Fibroblast of lung (primary cell): ENCODE data around the gene ELOVL2. TPM values are rescaled to one million over a fixed set of nuclear protein-coding genes. Genes with fewer than 3 reads are reported as not detected.
A peak's percentile ranks its signal among the peaks of the same experiment; 100 is the strongest.

Experiments
- DNase-seq, 2 donors: peaks; one replicate each; pipeline versions ENCODE4 v3.0.0 to v3.0.0-alpha.2; 2010; ENCODE audit warnings: low read depth in 2 of 2
- H2AFZ ChIP-seq: 2 replicates; pipeline ENCODE4 v1.5.1; 2012; ENCODE audit warnings: low read length, control low read depth, inconsistent platforms
- H3K27ac ChIP-seq: 2 replicates; pipeline ENCODE4 v1.5.1; 2011; ENCODE audit warnings: low read length, control low read depth; ENCODE audit not compliant: insufficient read depth
- H3K27me3 ChIP-seq: 2 replicates; pipeline ENCODE4 v1.5.1; 2011; ENCODE audit warnings: mild to moderate bottlenecking, low read length; ENCODE audit not compliant: control insufficient read depth, insufficient read depth
- H3K36me3 ChIP-seq: 2 replicates; pipeline ENCODE4 v1.5.1; 2011; ENCODE audit warnings: low read length; ENCODE audit not compliant: control insufficient read depth, insufficient read depth
- H3K4me1 ChIP-seq: 2 replicates; pipeline ENCODE4 v1.5.1; 2011; ENCODE audit warnings: low read length; ENCODE audit not compliant: control insufficient read depth, insufficient read depth; ENCODE audit errors: extremely low read depth
- H3K4me2 ChIP-seq: 2 replicates; pipeline ENCODE4 v1.5.1; 2011; ENCODE audit warnings: low read length, control low read depth; ENCODE audit not compliant: insufficient read depth; ENCODE audit errors: extremely low read depth
- H3K4me3 ChIP-seq, 4 experiments: fragments of 200-600 bp in 1 of 4; sonication (generic) in 1 of 4; replicated peaks in 1 of 4; 2 replicates each; pipeline ENCODE4 v1.5.1; 2011 to 2016; ENCODE audit warnings: low read length in 4 of 4, low read depth in 3 of 4, mild to moderate bottlenecking in 3 of 4, control low read depth in 2 of 4, inconsistent platforms in 1 of 4, mixed read lengths in 1 of 4; ENCODE audit not compliant: insufficient read depth in 1 of 4; ENCODE audit errors: control extremely low read depth in 1 of 4
- H3K79me2 ChIP-seq: 2 replicates; pipeline ENCODE4 v1.5.1; 2012; ENCODE audit warnings: mild to moderate bottlenecking, low read length, inconsistent platforms; ENCODE audit not compliant: control insufficient read depth, insufficient read depth
- H3K9ac ChIP-seq: 2 replicates; pipeline ENCODE4 v1.5.1; 2011; ENCODE audit warnings: mild to moderate bottlenecking, low read length, control low read depth; ENCODE audit not compliant: insufficient read depth
- H3K9me3 ChIP-seq: 2 replicates; pipeline ENCODE4 v1.5.1; 2012; ENCODE audit warnings: low read depth, low read length; ENCODE audit not compliant: control insufficient read depth, insufficient read depth
- H4K20me1 ChIP-seq: 2 replicates; pipeline ENCODE4 v1.5.1; 2011; ENCODE audit warnings: low read length; ENCODE audit not compliant: control insufficient read depth, insufficient read depth; ENCODE audit errors: extremely low read depth
- CTCF ChIP-seq, 2 donors: IDR thresholded peaks in 1 of 2; conservative IDR thresholded peaks in 1 of 2; 1 replicate in 1 of 2; 2 replicates in 1 of 2; pipeline ENCODE4 v1.5.1; 2011 to 2012; ENCODE audit warnings: low read length in 2 of 2, control low read depth in 1 of 2, inconsistent platforms in 1 of 2, low read depth in 1 of 2, mild to moderate bottlenecking in 1 of 2
- EZH2 ChIP-seq: IDR thresholded peaks from 2 replicates; pipeline ENCODE4 v1.5.1; 2012; ENCODE audit warnings: low read length, control low read depth, mild to moderate bottlenecking; ENCODE audit errors: missing control alignments
- polyA plus RNA-seq, 2 donors: library from polyadenylated mRNA; depleted of rRNA in 1 of 2; stranded (reverse) in 1 of 2; unstranded in 1 of 2; fragments of >200 nt; gene quantifications; 2 replicates each; pipeline ENCODE4 v1.2.1, GENCODE V29; 2011 to 2012; ENCODE audit warnings: missing spikeins in 1 of 2
- total RNA-seq: library from RNA; depleted of rRNA; stranded (reverse); fragments of >200 nt; gene quantifications from 2 replicates; pipeline ENCODE4 v1.2.1, GENCODE V29; 2014

The ELOVL2 gene
- total and polyA plus RNA-seq, 2 donors (not counting 1 experiment from before 2014, with no cell fraction given) = under 0.01 to 13.9 TPM

DNA sequence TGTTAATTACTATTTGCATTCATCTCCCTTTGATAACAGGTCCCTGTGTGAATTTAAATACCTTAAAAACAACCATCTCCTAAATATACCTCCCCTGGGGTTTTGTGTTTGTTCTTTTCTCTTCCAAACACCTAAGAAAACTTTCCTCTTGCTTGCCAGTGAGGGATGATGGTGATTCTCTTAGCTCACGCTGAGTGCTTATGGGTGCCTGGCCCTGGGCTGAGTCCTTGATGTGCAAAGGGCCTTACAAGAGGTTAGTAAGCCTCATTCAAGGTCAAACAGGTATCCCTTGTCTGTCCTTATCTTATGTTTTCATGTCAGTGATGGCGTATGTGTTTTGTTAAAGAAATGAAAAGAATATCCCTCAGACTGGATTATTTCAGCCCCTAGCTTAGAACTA, 81.0 kb downstream of the ELOVL2 start:
- no peaks in the 10 kb centered on the region for H3K36me3 ChIP-seq
- no peak overlapping the region for H3K27ac ChIP-seq
- no peaks in the 10 kb centered on the region for H3K27me3 ChIP-seq
- no peak overlapping the region for H3K4me3 ChIP-seq
- H3K9me3 ChIP-seq = no peaks in the 10 kb centered on the region
- DNase-seq = no peak
- no peak overlapping the region for H3K4me2 ChIP-seq
- TF ChIP-seq EZH2 (no peak), CTCF (conservative IDR thresholded peaks at IDR 0.05 in 1 of 2, IDR thresholded peaks at IDR 0.05 in 1 of 2; ENCODE audit: low read depth in 1 of 2, low read length in 2 of 2) (no peak)
- no peak overlapping the region for H3K9ac ChIP-seq
- H3K79me2 ChIP-seq = no peaks in the 10 kb centered on the region
- H2AFZ ChIP-seq = no peak overlapping the region
- H4K20me1 ChIP-seq = no peaks in the 10 kb centered on the region
- H3K4me1 ChIP-seq = peaks cover 6% of the 10 kb centered on the region

DNA sequence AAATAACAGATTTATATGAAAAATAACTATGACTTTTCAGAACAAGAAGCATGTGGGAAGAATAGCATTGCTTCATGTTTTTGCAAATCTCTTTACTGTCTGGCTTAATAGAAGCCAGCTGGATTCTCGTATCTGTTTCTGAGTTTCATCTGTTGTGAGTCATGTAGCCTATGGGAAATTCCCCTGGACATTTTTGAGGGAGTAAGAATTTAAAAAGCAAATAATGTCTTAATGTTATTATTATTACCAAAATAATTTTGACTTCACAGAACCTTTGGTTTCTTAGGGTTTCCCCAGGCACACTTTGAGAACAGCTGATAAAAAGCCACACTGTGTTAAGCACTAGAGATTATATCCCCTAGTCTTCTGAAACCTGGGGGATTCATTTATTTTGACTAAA, 81.4 kb downstream of the ELOVL2 start:
- Histone ChIP-seq H3K27me3 (no peaks in the 10 kb centered on the region), H2AFZ (no peak overlapping the region), H3K4me1 (peaks cover 6% of the 10 kb centered on the region), H3K36me3 (no peaks in the 10 kb centered on the region), H3K79me2 (no peaks in the 10 kb centered on the region), H3K27ac (no peak overlapping the region), H3K4me3 (no peak overlapping the region), H4K20me1 (no peaks in the 10 kb centered on the region), H3K9me3 (no peaks in the 10 kb centered on the region), H3K4me2 (no peak overlapping the region), H3K9ac (no peak overlapping the region)
- no peak for TF ChIP-seq CTCF (conservative IDR thresholded peaks at IDR 0.05 in 1 of 2, IDR thresholded peaks at IDR 0.05 in 1 of 2; ENCODE audit: low read depth in 1 of 2, low read length in 2 of 2)
- TF ChIP-seq EZH2 = no peak
- peak; percentile 77 to 84 for DNase-seq

- peaks cover 6% of the 10 kb centered on the region for H3K4me1 ChIP-seq
- no peaks in the 10 kb centered on the region for H3K79me2 ChIP-seq
- no peak overlapping the region for H3K27ac ChIP-seq
- no peaks in the 10 kb centered on the region for H4K20me1 ChIP-seq
- H3K9ac ChIP-seq = no peak overlapping the region
- DNase-seq = no peak
- H3K4me3 ChIP-seq = no peak overlapping the region
- TF ChIP-seq CTCF (conservative IDR thresholded peaks at IDR 0.05 in 1 of 2, IDR thresholded peaks at IDR 0.05 in 1 of 2; ENCODE audit: low read depth in 1 of 2, low read length in 2 of 2) = no peak
- TF ChIP-seq EZH2 = no peak
- no peak overlapping the region for H3K4me2 ChIP-seq
- H3K27me3 ChIP-seq = no peaks in the 10 kb centered on the region
- no peaks in the 10 kb centered on the region for H3K36me3 ChIP-seq
- no peaks in the 10 kb centered on the region for H3K9me3 ChIP-seq
- no peak overlapping the region for H2AFZ ChIP-seq
These were observed 82.3 kb downstream of the ELOVL2 start for GRCh38 chr6:10961837-10962236.
